ENCODE measurements around the gene ANKS1A. TPM values are rescaled to one million over a fixed set of nuclear protein-coding genes. Genes with fewer than 3 reads are reported as not detected.

ANKS1A gene
- total RNA-seq, 1 donor from 2014 or later: 9.9 TPM

- DNase-seq (ENCODE audit: low spot score): no peak
These were observed 180.2 kb downstream of the ANKS1A start for GRCh38 chr6:35069262-35069661.

- no peak for DNase-seq (ENCODE audit: low spot score)
These were observed 181.1 kb downstream of the ANKS1A start for GRCh38 chr6:35070111-35070510.

- peak; percentile 26 for DNase-seq (ENCODE audit: low spot score)
These were observed 182.4 kb downstream of the ANKS1A start for GRCh38 chr6:35071347-35071994.

GRCh38 chr6:35072051-35072697 lies 183.1 kb downstream of the ANKS1A start:
- DNase-seq (ENCODE audit: low spot score): no peak

- no peak for DNase-seq (ENCODE audit: low spot score)
These were observed 183.6 kb downstream of the ANKS1A start for GRCh38 chr6:35072698-35073055.

GRCh38 chr6:35073211-35073610 lies 184.2 kb downstream of the ANKS1A start:
- no peak for DNase-seq (ENCODE audit: low spot score)

GRCh38 chr6:35073766-35074471 lies 184.9 kb downstream of the ANKS1A start:
- DNase-seq (ENCODE audit: low spot score): no peak

- peak; percentile 63 for DNase-seq (ENCODE audit: low spot score)
These were observed 188.1 kb downstream of the ANKS1A start for GRCh38 chr6:35076997-35077712.

GRCh38 chr6:35077713-35078105 lies 188.7 kb downstream of the ANKS1A start:
- no peak for DNase-seq (ENCODE audit: low spot score)

GRCh38 chr6:35078226-35078850 lies 189.3 kb downstream of the ANKS1A start:
- no peak for DNase-seq (ENCODE audit: low spot score)

- DNase-seq (ENCODE audit: low spot score): no peak
These were observed 189.8 kb downstream of the ANKS1A start for GRCh38 chr6:35078896-35079295.

GRCh38 chr6:35079311-35080000 lies 190.4 kb downstream of the ANKS1A start:
- DNase-seq (ENCODE audit: low spot score): no peak

GRCh38 chr6:35080016-35080680 lies 191.1 kb downstream of the ANKS1A start:
- DNase-seq (ENCODE audit: low spot score): no peak

- DNase-seq (ENCODE audit: low spot score): no peak
These were observed 191.9 kb downstream of the ANKS1A start for GRCh38 chr6:35080821-35081425.

- DNase-seq (ENCODE audit: low spot score): peak; percentile 24
These were observed 192.4 kb downstream of the ANKS1A start for GRCh38 chr6:35081426-35081851.

GRCh38 chr6:35082046-35082732 lies 193.1 kb downstream of the ANKS1A start:
- DNase-seq (ENCODE audit: low spot score): no peak

- no peak for DNase-seq (ENCODE audit: low spot score)
These were observed 193.8 kb downstream of the ANKS1A start for GRCh38 chr6:35082733-35083403.

GRCh38 chr6:35083507-35083906 lies 194.5 kb downstream of the ANKS1A start:
- no peak for DNase-seq (ENCODE audit: low spot score)

GRCh38 chr6:35084041-35084491 lies 195.0 kb downstream of the ANKS1A start:
- DNase-seq (ENCODE audit: low spot score): no peak
